Adrenal gland (tissue), 12 donors: Measurements from ENCODE around the gene BRD1. TPM values are rescaled to one million over a fixed set of nuclear protein-coding genes. Genes with fewer than 3 reads are reported as not detected.

Experiments
- DNase-seq, 7 donors: peaks; one replicate each; pipeline ENCODE4 v3.0.0-alpha.2; 2019 to 2020
- H3K27ac ChIP-seq, 5 donors: fragments of 200-600 bp; sonication (generic) in 4 of 5; 1 replicate in 3 of 5; 2 replicates in 2 of 5; pipeline versions ENCODE4 v1.5.1 to v1.8.0; 2016 to 2020; ENCODE audit warnings: mild to moderate bottlenecking in 1 of 5
- H3K27me3 ChIP-seq: fragments of 200-600 bp; 2 replicates; pipeline ENCODE4 v1.8.0; 2021
- H3K36me3 ChIP-seq, 2 donors: fragments of 200-600 bp; replicated peaks in 1 of 2; 1 replicate in 1 of 2; 2 replicates in 1 of 2; pipeline versions ENCODE4 v1.5.1 to v1.8.0; 2018 to 2022
- H3K4me1 ChIP-seq, 2 donors: fragments of 200-600 bp; replicated peaks in 1 of 2; 1 replicate in 1 of 2; 2 replicates in 1 of 2; pipeline versions ENCODE4 v1.5.1 to v1.8.0; 2018 to 2021
- H3K4me3 ChIP-seq, 4 donors: fragments of 200-600 bp; sonication (generic) in 3 of 4; one replicate each; pipeline ENCODE4 v1.5.1; 2016 to 2018
- H3K9me3 ChIP-seq, 3 donors: fragments of 200-600 bp; sonication (generic) in 1 of 3; replicated peaks in 1 of 3; 1 replicate in 2 of 3; 2 replicates in 1 of 3; pipeline versions ENCODE4 v1.5.1 to v1.8.0; 2016 to 2021
- CTCF ChIP-seq, 6 experiments: fragments of 450-650 bp in 4 of 6; fragments of 200-600 bp in 2 of 6; sonication (generic) in 1 of 6; IDR thresholded peaks; 1 replicate in 5 of 6; 2 replicates in 1 of 6; pipeline versions ENCODE4 v1.5.1 to v1.8.0; 2016 to 2021; ENCODE audit warnings: antibody characterized with exemption in 6 of 6, mild to moderate bottlenecking in 2 of 6, moderate library complexity in 1 of 6
- POLR2A ChIP-seq, 2 donors: fragments of 450-650 bp; IDR thresholded peaks; one replicate each; pipeline ENCODE4 v1.6.1; 2017; ENCODE audit warnings: antibody characterized with exemption in 2 of 2, mild to moderate bottlenecking in 2 of 2, moderate library complexity in 1 of 2
- WGBS, 4 donors: extraction: QIAGEN DNeasy Blood & Tissue Kit in 2 of 4; methylation state at CpG; one replicate each; pipeline versions ENCODE4 v1.1.5 to v1.1.7; 2013 to 2017; 5-methylcytosine and 5-hydroxymethylcytosine counted together
- intact Hi-C, 2 donors: fragments of 100-400 bp; cut with DNase I; formaldehyde crosslinking; loops; one replicate each; pipeline versions ENCODE4 v1.14.1 to v1.15.0; 2022 to 2023
- polyA plus RNA-seq, 3 donors: library from polyadenylated mRNA; stranded (reverse); fragments of 200-250 nt in 2 of 3; fragments of 350-450 nt in 1 of 3; fragmentation: Illumina TruSeq in 1 of 3; extraction: RNeasy Lipid Tissue Mini Kit (QIAGEN cat#74804) in 1 of 3; gene quantifications; one replicate each; pipeline ENCODE4 v1.2.3, GENCODE V29; 2013 to 2014
- total RNA-seq, 9 donors: library from RNA; depleted of rRNA in 4 of 9; stranded (reverse); fragments of >200 nt in 4 of 9; fragments of 120-200 nt in 1 of 9; fragmentation: NEBNext Ultra II Directional in 1 of 9; extraction: Animal tissue kit (Norgen Biotek cat#: 25700) in 1 of 9; gene quantifications; one replicate each; pipeline versions ENCODE4 v1.1.0 to v1.2.4, GENCODE V29; 2013 to 2023
- donor health status: healthy with polysubstance abuse.
- donor health status: Bipolar disorder and iron deficiency.
- donor health status: DM: yes; HTN: yes; CAD: no.
- donor health status: DM: no; HTN: no; CAD: no.
- donor health status: DM: no; HTN: no; CAD: no.
- donor health status: DM: yes; HTN: yes; CAD: no.

The BRD1 gene
- total and polyA plus RNA-seq, 12 donors, result 9.4 to 62.4 (median 26.6) TPM

GRCh38 chr22:49792107-49792506, 35.6 kb downstream of the BRD1 start:
- Histone ChIP-seq H3K9me3 (no peaks in the 10 kb centered on the region), H3K4me1 (peaks cover 24 to 45% of the 10 kb centered on the region in 2 donors), H3K36me3 (peaks cover 0 to 66% of the 10 kb centered on the region in 2 donors), H3K27ac (no peak overlapping the region), H3K4me3 (no peak overlapping the region), H3K27me3 (no peaks in the 10 kb centered on the region)
- intact Hi-C loops, result no loop called here
- DNase-seq, result no peak
- WGBS, 4 donors, result 82 to 95% (median 91%) methylated on average over 5 to 10 of the region's 10 CpGs
- no peak for TF ChIP-seq POLR2A (IDR thresholded peaks at IDR 0.05)
- TF ChIP-seq CTCF (IDR thresholded peaks at IDR 0.05), result no peak

GRCh38 chr22:49791682-49792081, 36.0 kb downstream of the BRD1 start:
- WGBS, 4 donors, result 88 to 96% (median 93%) methylated on average over 10 of the region's 10 CpGs
- H3K36me3 ChIP-seq, result peaks cover 0 to 66% of the 10 kb centered on the region in 2 donors
- H3K4me3 ChIP-seq, result no peak overlapping the region
- H3K9me3 ChIP-seq, result no peaks in the 10 kb centered on the region
- no peak for DNase-seq
- intact Hi-C loops, result no loop called here
- H3K27me3 ChIP-seq, result no peaks in the 10 kb centered on the region
- no peak overlapping the region for H3K27ac ChIP-seq
- TF ChIP-seq POLR2A (IDR thresholded peaks at IDR 0.05) (no peak), CTCF (IDR thresholded peaks at IDR 0.05) (no peak)
- peaks cover 24 to 45% of the 10 kb centered on the region in 2 donors for H3K4me1 ChIP-seq

GRCh38 chr22:49790912-49791311, 36.8 kb downstream of the BRD1 start:
- H3K4me3 ChIP-seq, result no peak overlapping the region
- H3K27me3 ChIP-seq, result no peaks in the 10 kb centered on the region
- 84 to 92% (median 89%) methylated on average over 7 to 16 of the region's 16 CpGs for WGBS, 4 donors
- peaks cover 0 to 66% of the 10 kb centered on the region in 2 donors for H3K36me3 ChIP-seq
- no peaks in the 10 kb centered on the region for H3K9me3 ChIP-seq
- intact Hi-C loops, result no loop called here
- H3K27ac ChIP-seq, result peak overlapping the region in 1 of 5 donors; percentile 12
- TF ChIP-seq POLR2A (IDR thresholded peaks at IDR 0.05) (no peak), CTCF (IDR thresholded peaks at IDR 0.05) (no peak)
- DNase-seq, result no peak
- H3K4me1 ChIP-seq, result peaks cover 24 to 51% of the 10 kb centered on the region in 2 donors

GRCh38 chr22:49789289-49790141, 38.2 kb downstream of the BRD1 start:
- WGBS, 4 donors, result 51 to 55% (median 55%) methylated on average over 10 to 26 of the region's 26 CpGs
- H3K4me3 ChIP-seq, result no peak overlapping the region
- DNase-seq, result peak; percentile 28 to 77 (median 73)
- H3K9me3 ChIP-seq, result no peaks in the 10 kb centered on the region
- peaks cover 24 to 57% of the 10 kb centered on the region in 2 donors for H3K4me1 ChIP-seq
- intact Hi-C loops, result loop anchor here (10.0 kb wide), 1 partner anchor 125 kb away; the partner anchor contains the start of genes ALG12 (in 2 of the 2) and CRELD2 (in 2 of the 2)
- H3K27me3 ChIP-seq, result no peaks in the 10 kb centered on the region
- H3K27ac ChIP-seq, result peak overlapping the region in 4 of 5 donors; percentile 68 to 86 (median 78)
- H3K36me3 ChIP-seq, result peaks cover 0 to 62% of the 10 kb centered on the region in 2 donors
- no peak for TF ChIP-seq CTCF (IDR thresholded peaks at IDR 0.05)
- peak in 1 of 2 donors; percentile 25 for TF ChIP-seq POLR2A (IDR thresholded peaks at IDR 0.05)
